ENCODE measurements around the gene ITGAV.

Gene ITGAV

DNA sequence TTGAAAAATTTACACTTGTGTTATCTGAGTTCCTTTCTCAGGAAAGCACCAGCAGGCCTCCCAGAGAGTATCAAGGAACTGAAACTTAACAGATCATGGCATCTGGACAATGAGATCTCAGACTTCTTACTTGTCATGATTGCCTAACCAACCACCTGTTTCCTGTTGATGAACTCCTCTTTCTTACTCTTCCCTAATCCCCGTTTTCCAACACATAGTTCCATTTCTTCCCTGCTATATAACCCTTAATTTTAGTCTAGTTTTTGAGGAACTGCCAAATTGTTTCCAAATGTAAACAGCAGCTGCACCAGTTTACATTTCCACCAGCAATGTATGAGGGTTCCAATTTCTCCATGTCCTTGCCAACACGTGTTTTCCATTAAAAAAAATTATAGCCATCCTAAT lies 98.0 kb downstream of the ITGAV start:
- no peak for DNase-seq

DNA sequence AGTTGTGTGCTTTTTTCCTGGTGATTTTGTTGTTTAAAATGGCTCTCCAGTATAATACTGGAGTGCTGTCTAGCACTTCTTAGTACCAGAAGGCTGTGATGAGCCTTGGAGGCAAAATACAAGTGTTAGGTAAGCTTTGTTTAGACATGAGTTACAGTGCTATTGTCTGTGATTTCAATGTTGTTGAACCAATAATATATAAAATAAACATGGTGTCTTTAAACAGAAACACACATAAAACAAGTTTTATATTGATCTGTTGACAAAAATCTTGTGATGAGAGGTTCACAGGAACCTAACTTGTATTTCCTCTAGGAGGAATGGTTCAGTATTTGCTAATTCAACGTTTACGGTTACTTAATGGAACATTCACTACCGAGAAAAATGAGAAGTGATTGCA lies 99.0 kb downstream of the ITGAV start:
- no peak for DNase-seq

DNA sequence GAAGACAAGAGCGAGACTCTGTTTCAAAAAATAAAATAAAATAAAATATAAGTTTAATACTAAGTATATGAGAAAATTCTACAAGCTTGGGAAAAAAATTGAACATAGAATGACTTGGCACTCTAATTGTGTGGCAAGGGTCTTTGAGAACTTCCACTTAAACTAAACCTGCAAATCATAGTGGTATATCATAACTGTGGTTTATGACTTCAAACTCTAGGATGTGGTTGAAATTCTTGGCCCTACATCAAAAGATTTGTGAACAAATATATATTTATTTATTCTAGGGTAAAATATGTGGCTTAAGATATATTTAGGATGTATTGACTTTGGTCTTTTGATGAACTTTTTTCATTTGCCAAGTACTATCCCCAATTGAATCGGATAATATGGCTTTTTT lies 100.9 kb downstream of the ITGAV start:
- no peak for DNase-seq

DNA sequence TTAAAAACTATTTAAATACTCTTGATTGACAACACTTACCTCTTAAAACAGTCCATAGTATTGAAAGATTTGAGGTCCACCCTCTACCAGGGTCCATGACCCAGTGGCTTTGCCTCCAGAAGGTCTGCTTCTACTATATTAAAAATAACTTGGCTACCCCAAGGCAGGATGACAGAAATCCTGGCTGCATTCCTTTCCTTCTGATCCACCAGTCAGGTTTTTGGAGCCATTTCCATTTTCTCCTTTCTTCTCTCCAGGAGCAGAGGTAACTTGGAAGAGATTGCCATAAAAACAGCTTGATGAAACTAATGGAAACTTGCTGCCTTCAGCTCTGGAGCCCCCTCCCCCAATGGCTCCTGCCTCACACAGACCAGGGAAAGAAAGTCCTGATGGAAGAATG lies 101.4 kb downstream of the ITGAV start:
- DNase-seq: no peak

DNA sequence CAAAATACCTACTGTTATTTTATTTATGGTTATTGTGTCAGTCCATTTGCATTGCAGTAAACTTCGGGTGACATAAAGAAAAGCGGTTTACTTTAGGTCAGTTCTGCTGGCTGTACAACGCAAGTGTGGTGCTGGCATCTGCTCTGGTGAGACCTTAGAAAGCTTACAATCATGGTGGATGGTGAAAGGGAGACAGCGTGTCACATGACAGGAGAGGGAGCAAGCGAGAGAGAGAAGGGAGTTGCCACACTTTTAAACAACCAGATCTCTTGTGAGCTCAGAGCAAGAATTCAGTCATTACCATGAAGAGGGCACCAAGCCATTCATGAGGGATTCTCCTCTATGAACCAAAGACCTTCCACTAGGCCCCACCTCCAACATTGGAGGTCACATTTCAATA lies 102.0 kb downstream of the ITGAV start:
- DNase-seq: no peak

DNA sequence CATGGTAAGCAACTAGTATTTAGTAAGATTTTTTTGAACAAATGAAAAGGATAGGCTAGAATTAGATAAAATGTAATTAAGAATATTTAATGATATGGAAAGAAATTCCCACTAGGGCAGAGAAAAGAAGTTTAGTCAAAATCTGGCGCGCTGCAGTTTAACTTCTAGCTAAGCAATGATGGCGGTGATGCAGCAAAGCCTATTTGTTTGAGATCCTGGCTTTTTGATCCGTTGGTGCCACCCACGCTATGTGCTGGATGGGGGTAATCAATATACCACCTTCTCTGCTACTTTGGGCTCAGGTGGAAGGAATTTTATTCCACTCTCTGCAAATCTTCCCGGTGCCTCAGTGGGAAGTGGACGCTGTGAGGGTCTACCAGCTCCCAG lies 103.6 kb downstream of the ITGAV start:
- no peak for DNase-seq

DNA sequence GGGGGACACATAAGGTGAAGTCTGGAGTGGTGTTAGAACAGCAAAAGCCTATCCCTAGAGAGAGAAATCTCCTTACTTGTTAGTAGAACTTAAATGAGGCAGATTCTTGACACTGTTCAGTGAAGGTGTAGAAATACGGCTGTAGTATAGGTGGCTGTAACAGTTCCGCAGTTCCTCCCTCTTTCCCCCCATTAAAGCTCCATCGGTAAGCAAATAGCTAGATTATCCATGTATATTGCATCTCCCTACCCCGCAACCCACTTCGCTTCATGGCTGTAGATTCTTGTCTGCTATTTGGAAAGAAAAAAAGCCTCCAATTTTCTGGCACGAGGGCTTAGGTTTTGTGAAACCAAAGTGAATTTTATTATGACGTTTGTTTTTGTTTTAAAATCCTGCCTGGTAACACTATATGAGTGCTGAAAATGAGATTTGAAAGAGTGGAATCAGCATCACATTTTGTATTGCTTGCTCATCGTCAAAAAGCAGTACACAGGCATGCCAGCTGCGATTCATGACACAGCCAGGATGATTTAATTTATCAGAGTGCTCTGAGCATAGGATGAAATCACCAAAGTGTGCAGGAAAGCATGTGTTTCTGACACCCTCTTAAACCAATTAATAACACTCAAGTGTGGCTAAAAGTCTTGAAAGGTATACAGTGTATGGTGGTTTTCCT lies 105.4 kb downstream of the ITGAV start:
- no peak for DNase-seq

DNA sequence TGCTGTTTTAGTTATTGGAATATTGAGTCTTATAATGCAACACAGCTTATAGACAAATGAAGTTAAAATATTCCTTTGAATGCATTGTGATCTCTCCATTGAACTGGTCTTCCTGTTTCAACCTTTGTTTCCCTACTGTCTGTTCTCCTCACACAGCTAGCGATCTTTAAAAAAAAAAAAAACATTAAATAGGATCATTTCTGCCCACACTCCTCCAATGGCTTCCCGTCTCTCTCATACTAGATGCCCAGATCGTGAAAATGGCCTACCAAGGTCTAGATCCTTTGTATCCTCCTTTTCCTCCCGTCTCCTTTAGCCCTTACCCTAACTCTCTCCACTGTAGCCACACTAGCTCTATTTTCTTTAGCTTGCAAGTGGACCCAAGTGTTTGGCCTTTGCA lies 106.4 kb downstream of the ITGAV start:
- DNase-seq: no peak

DNA sequence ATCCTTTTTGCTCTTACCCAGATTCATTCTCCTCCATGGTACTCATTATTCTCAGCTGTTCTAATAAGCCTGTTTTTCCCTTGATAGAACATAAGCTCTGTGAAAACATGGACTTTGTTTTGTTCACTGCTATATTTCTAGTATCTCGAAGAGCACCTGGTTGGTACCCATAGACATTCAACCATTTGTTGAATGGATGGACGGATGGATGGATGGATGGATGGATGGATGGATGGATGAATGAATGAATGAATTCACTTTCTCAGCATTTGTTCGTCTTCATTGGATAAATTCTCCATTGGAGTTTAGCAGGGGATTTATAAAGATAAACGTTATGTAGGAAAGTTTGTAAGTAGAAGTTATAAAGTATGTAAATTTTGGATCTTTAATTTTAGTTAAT lies 106.9 kb downstream of the ITGAV start:
- DNase-seq: no peak

DNA sequence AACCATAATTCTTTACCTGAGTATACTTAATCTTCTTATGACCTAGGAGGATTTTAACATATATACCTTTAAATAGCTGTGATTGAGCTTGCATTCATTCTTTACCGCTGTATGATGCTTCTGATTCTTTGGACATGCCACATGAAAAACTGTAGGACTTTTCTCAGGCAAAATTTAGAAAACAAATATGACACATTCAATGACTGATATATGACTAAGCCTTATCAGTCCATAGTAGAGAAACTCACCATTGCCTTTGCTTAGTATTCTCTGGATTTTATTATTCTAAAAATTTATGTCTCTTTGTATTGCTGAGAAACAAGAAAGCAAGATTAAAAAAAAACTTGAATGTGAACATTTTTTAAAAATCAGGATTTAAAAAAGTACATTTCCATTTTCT lies 107.7 kb downstream of the ITGAV start:
- no peak for DNase-seq

DNA sequence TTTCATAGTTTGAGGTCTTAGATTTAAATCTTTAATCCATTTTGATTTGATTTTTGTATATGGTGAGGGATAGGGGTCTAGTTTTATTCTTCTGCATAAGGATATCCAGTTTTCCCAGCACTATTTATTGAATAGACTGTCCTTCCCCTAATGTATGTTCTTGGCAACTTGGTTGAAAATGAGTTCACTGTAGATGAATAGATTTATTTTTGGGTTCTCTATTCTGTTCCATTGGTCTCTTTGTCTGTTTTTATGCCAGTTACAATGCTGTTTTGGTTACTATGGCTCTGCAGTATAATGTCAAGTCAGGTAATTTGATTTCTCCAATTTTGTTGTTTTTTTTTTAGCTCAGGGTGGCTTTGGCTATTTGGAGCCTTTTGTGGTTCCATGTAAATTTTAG lies 109.9 kb downstream of the ITGAV start:
- DNase-seq: no peak

DNA sequence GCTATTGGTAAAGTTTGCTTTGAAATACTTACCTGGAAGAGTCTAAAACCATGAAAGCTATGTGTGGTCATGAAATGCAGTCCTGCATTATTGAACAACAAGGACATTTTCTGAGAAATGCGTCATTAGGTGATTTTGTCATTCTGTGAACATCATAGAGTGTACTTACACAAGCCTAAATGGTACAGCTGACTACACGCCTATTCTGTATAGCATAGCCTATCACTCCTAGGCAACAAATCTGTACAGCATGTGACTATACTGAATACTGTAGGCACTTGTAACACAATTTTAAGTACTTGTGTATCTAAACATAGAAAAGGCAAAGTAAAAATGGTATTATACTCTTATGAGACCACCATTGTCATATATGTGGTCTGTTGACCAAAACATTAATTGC lies 112.2 kb downstream of the ITGAV start:
- no peak for DNase-seq

DNA sequence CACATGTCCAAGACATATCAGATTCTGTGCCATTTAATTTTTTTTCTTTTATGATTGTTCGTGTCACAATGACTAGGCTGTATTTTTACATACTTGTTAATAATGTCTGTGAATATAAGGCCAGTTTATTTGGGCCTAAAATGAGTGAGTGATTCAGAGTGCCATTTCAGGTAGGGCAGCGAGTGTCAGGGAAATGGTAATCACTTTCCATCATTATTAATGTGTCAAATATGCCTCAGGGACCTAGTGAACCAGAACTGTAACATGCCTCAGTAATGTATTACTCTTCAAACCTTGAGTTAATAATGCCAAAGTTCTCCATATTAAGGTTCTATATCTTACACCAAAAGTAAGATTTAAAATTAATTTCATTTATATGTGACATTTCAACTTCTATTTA lies 112.6 kb downstream of the ITGAV start:
- DNase-seq: no peak

DNA sequence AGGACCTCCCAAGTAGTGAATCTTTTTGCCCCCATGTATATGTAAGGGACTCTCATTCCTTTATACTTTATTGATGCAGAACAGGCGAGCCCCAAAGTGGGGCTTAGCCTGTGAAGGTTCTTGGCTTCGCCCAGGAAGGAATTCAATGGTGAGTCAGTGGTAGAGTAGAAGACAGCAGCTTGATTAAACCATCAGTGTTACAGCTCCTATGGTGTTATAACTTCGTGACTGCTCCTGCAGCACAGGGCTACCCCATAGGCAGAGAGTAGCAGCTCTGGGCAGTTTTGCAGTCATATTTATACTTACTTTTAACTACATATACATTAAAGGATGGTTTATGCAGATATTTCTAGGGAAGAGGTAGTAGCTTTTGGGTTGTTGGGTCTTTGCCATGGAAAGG lies 115.0 kb downstream of the ITGAV start:
- no peak for DNase-seq

DNA sequence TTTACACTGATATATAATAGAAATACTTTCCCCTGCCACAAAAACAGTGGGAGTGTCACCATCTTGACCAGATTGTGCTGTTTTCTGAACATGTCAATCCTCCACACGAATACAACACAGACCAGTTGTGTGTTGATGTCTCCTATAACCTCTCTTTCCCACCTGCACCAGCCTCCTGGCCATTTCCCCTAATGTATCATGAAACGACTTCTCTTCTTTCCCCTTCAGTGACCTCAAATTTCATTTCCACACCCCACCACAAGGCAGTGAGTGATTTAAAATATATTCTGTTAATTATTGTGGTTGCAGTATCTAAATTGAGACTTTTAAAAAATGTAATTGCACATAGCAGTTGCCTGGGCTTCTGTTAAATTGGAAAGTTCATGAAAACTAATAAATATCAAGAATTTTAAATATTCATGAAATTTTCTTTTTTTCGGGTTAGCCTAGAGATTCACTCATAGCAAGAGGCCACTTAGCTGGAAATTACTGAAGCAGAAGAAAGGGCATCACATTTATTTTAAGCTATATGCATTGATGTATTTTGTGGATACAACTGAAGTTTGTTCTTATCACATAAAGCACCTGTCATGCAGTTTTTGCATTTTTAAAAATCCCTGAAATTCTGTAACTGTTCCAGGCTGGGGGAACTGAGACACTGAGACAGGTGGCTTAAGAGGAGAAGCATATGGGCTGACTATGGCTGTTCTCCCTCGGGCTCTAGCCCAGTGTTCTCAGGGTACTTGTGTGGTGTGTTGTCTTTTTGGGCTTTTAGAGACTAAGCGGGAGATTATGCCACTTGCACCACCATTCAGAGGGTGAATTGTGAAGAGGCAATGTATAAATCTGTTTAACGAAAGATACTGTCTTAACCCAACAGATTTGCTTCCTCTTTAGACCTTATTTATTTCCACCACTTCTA lies 119.9 kb downstream of the ITGAV start:
- no peak for DNase-seq

DNA sequence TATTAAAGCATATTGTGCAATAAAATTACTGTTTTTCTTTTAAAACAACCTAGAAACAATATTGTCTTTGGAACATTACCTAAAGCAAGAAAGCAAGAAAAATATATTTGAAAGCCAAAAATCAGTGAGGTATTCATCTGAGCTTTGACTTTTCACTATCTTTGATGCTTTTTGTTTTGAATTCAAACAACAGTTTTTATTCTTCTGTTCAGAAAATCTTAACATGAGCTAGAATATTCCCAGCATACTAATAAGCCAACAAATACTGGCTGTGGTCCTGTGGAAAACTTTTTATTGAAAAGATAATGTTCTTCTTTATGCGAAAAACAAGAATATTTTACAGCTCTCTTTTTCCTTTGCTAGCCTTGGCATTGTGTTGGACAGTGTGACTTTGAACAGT lies 123.8 kb downstream of the ITGAV start:
- no peak for DNase-seq

DNA sequence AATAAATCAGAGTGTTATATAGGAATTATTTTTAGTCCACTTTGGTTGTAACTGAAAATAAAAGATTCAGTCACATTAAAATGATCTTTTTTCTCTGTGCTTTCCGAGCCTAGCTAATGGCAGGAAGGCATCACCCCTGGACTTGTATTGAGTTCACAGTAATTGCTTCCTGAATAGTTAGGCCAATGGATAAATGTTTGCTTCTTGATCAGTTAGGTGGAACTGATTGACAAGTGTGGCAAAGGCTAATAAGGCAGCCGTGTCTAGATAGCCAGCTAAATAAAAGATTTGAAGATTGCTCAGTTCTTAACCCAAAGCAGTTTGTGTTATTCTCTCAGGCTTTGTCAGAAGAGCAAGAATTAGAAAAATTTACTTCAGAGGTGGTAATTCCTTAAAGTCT lies 124.8 kb downstream of the ITGAV start:
- no peak for DNase-seq

DNA sequence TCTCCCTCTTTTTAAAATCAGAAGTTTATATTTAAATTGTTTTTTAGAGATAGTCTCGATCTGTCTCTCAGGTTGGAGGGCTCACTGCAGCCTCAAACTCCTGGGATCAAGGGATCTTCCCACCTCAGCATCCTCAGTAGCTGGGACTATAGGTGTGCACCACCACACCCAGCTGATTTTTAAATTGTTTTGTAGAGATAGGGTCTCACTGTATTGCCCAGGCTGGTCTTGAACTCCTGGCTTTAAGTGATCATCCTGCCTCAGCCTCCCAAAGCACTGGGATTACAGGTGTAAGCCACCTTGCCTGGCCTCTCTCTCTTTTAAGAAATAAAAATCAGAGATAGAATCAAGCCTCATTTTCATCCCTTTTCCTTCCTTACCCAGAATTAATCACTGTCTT lies 126.1 kb downstream of the ITGAV start:
- no peak for DNase-seq

DNA sequence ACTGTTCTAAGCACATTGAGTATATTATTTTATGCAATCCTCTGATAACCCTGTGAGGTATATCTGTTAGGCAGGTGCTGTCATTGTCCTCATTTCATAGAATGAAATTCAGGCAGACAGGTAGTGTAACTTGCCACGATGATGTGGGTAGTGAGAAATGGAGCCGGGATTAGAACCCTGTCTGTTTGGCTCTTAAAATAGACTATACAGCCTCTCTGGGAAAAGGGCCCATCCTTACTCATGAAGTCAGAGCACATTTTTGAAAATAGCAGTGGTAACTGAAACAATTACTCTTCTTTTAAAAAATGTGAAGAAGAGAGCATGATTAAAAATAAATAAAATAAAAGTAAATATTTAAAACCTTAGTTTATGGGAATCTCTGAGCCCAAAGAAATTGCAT lies 127.0 kb downstream of the ITGAV start:
- DNase-seq: no peak

DNA sequence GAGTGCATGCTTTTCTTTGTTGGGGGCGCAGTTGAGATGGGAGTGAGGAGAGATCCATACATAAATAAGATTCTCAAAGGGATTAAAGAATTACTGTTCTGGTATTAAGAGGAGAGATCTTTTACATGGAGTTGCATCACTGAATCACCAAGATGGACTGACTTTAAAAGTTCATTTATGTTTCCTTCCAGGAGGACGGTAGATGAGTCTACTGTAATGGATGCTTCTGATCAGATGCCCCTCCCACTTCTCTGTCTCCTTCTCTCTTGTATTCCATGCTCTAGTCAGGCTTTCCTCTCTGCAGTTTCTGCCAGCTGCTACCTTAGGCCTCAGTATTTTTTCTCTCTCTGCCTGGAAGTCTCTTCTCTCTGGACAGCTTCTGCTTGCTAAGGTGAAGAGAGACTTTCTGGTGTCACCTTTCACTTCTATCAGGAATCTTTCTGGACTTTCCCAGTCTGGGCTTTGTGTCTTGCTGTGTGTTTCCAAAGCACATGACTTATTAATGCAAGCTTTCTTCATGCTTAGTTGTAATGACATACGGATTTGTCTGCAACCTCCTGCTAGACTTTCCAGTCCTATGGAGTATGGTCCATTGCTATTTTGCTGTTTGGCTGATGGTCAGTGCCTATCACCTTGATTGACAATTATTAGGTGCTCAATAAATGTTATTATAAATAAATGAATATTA lies 127.6 kb downstream of the ITGAV start:
- DNase-seq: no peak

DNA sequence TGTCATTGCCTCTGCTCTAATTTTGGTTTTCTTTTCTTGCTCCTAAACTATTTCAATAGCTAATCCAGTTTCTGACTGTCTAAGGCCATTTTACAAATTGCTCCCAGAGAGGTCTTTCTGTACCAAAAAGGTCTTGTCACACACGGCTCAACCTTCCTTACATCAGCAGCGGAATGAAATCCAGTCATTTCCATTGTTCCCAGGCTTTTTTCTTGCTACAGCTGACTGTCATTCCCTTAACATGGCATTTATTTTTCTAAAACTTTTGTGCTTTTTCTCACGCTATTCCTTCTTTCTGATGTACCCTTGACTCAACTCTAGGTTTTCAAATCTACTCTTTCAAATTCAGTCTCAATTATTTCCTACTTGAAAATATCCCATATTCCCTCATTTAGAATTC lies 128.3 kb downstream of the ITGAV start:
- no peak for DNase-seq

DNA sequence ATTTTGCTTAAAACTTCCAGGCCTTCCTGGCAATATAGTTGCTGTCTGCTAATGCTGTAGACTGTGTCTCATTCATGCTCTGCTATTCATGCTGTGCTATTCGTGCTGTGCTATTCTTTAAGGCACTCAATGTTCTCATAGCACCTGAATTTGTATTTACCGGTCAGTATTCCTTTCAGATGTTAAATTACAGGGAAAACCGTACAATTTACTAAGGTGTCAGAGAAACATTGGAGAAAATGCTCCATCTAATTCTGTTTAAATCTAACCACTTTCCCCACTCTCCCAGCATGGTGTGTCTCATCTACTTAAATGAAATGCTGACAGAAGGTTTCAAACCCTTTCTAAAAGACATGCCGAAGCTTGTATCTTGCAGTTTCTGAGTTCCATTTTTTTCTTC lies 129.0 kb downstream of the ITGAV start:
- DNase-seq: no peak

DNA sequence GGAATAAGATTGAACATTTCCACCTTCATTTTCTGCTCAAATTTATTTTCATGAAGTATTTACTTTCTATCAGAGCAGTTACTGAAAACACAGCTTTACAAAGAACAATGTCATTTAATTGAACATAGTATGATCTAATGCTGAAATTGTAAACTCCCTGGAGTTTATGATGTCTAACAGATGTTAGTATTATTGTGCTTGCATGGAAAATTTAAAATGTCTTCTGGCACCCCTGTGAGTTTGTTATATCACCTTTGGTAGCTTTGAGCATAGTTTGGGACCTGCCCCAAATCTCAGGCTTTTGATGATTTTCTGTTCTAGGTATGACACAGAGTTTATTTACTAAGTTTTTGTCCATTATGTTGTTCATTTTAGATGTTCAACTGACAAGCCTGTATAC lies 132.1 kb downstream of the ITGAV start:
- DNase-seq: no peak

DNA sequence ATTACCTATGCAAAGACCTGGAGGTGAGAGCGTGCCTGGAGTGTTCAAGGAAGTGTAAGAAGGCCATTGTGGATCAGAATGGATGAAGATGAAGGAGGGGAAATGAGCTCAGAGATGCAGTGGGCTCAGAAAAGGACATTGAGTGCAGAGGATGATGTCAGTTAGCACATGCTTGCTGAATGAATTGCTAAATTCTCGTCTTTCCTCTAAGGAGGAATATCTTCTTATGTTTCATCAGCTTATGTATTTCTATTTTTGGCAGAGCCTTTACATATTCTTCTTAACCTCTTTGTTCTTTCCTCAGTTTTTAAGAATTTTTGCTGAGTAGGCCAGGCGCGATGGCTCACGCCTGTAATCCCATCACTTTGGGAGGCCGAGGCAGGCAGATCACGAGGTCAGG lies 134.9 kb downstream of the ITGAV start:
- DNase-seq: no peak
